OCI-LY7 (cell line): ENCODE results near the gene TCTA.

Experiments
- CTCF ChIP-seq: fragments of 200-600 bp; sonication (generic); conservative IDR thresholded peaks from 2 replicates; pipeline ENCODE4 v1.5.1; 2014; ENCODE audit warnings: mild to moderate bottlenecking, antibody characterized with exemption, low read length, moderate library complexity, mixed read lengths
- EZH2phosphoT487 ChIP-seq: fragments of 200-600 bp; sonication (generic); IDR thresholded peaks from 2 replicates; pipeline ENCODE4 v1.6.1; 2018; ENCODE audit warnings: low read depth, borderline replicate concordance, mild to moderate bottlenecking, mixed run types, antibody characterized with exemption, low read length, moderate library complexity, mixed read lengths

GRCh38 chr3:49465270-49466034, 53.2 kb downstream of the TCTA start:
- TF ChIP-seq CTCF (no peak), EZH2phosphoT487 (no peak)
